HG03095 (cell line): ENCODE results near the gene NOP14.
"Not testable (repeated sequence)": the region's sequence is repeated elsewhere in the genome, so short reads cannot be mapped to it uniquely, and the experiment has no call there.

Experiments
- ATAC-seq: cut with Tn5 transposase; IDR thresholded peaks from one replicate; pipeline ENCODE4 v1.9.1; 2021; ENCODE audit warnings: moderate library complexity; ENCODE audit not compliant: unreplicated experiment

The NOP14 gene

GRCh38 chr4:2918300-2918699, 44.9 kb downstream of the NOP14 start:
- ATAC-seq = not testable (repeated sequence)

- ATAC-seq = not testable (repeated sequence)
These were observed 46.5 kb downstream of the NOP14 start for GRCh38 chr4:2916696-2917095.

- ATAC-seq = no peak
These were observed 47.4 kb downstream of the NOP14 start for GRCh38 chr4:2915789-2916188.

- ATAC-seq = no peak
These were observed 48.7 kb downstream of the NOP14 start for GRCh38 chr4:2914256-2915126.

GRCh38 chr4:2913168-2913567, 50.0 kb downstream of the NOP14 start:
- ATAC-seq = no peak

- ATAC-seq = no peak
These were observed 51.3 kb downstream of the NOP14 start for GRCh38 chr4:2911868-2912267.

- ATAC-seq = no peak
These were observed 52.8 kb downstream of the NOP14 start for GRCh38 chr4:2910409-2910808.

- ATAC-seq = no peak
These were observed 53.6 kb downstream of the NOP14 start for GRCh38 chr4:2909583-2909982.

- ATAC-seq = no peak
These were observed 54.5 kb downstream of the NOP14 start for GRCh38 chr4:2908686-2909085.

GRCh38 chr4:2907706-2908293, 55.4 kb downstream of the NOP14 start:
- no peak for ATAC-seq

- ATAC-seq = no peak
These were observed 56.0 kb downstream of the NOP14 start for GRCh38 chr4:2907226-2907625.

GRCh38 chr4:2906218-2906617, 57.0 kb downstream of the NOP14 start:
- no peak for ATAC-seq

- ATAC-seq = no peak
These were observed 57.7 kb downstream of the NOP14 start for GRCh38 chr4:2905544-2905943.

GRCh38 chr4:2902126-2902525, 61.1 kb downstream of the NOP14 start:
- no peak for ATAC-seq

- ATAC-seq = no peak
These were observed 62.0 kb downstream of the NOP14 start for GRCh38 chr4:2901186-2901585.

GRCh38 chr4:2900741-2901140, 62.5 kb downstream of the NOP14 start:
- ATAC-seq = no peak

GRCh38 chr4:2898001-2898400, 65.2 kb downstream of the NOP14 start:
- no peak for ATAC-seq

GRCh38 chr4:2893772-2894171, 69.4 kb downstream of the NOP14 start:
- no peak for ATAC-seq

- no peak for ATAC-seq
These were observed 71.9 kb downstream of the NOP14 start for GRCh38 chr4:2891294-2891693.

- ATAC-seq = no peak
These were observed 74.3 kb downstream of the NOP14 start for GRCh38 chr4:2888886-2889285.
